ENCODE results near the gene ZXDA.

Gene ZXDA

GRCh38 chrX:57902633-57903032, 7.6 kb downstream of the ZXDA start:
- Histone ChIP-seq H4K20me1 (ENCODE audit: insufficient read depth, low read length) (no peaks in the 10 kb centered on the region), H2AFZ (ENCODE audit: low read depth, low read length) (no peak overlapping the region)

GRCh38 chrX:57901466-57901865, 8.8 kb downstream of the ZXDA start:
- peaks cover 6% of the 10 kb centered on the region for H3K4me1 ChIP-seq (ENCODE audit: insufficient read depth, low read length)
- no peaks in the 10 kb centered on the region for H3K9me3 ChIP-seq (ENCODE audit: insufficient read depth, low read length, severe bottlenecking)
- no peak overlapping the region for H2AFZ ChIP-seq (ENCODE audit: low read depth, low read length)
- no peak overlapping the region for H3K4me3 ChIP-seq (ENCODE audit: low read depth in 1 of 2, low read length in 2 of 2)
- peaks cover 8% of the 10 kb centered on the region; the same call in 1 of the 2 replicates for H3K36me3 ChIP-seq (ENCODE audit: insufficient read depth, low read length)
- H3K79me2 ChIP-seq (ENCODE audit: insufficient read depth, low read length) = peaks cover 8% of the 10 kb centered on the region; the same call in 1 of the 2 replicates
- DNase-seq = no peak
- no peaks in the 10 kb centered on the region for H4K20me1 ChIP-seq (ENCODE audit: insufficient read depth, low read length)
- H3K27ac ChIP-seq (ENCODE audit: low read length) = no peak overlapping the region
- H3K4me2 ChIP-seq (ENCODE audit: insufficient read depth, low read length) = no peak overlapping the region
- no peaks in the 10 kb centered on the region for H3K27me3 ChIP-seq (ENCODE audit: insufficient read depth, low read length, poor library complexity)
- no peak for ATAC-seq (ENCODE audit: insufficient read depth, low read depth)
- no peak for TF ChIP-seq CTCF (IDR thresholded peaks at IDR 0.05; ENCODE audit: borderline replicate concordance, extremely low read depth, low read length, poor library complexity, severe bottlenecking)
- no peak for TF ChIP-seq EZH2 (IDR thresholded peaks at IDR 0.05; ENCODE audit: borderline replicate concordance, low read depth, low read length, severe bottlenecking)
- no peak overlapping the region for H3K9ac ChIP-seq (ENCODE audit: low read depth, low read length)

More at GRCh38 chrX:57902633-57903032, 7.6 kb downstream of the ZXDA start:
- ATAC-seq (ENCODE audit: insufficient read depth, low read depth) = no peak
- TF ChIP-seq CTCF (IDR thresholded peaks at IDR 0.05; ENCODE audit: borderline replicate concordance, extremely low read depth, low read length, poor library complexity, severe bottlenecking) (no peak), EZH2 (IDR thresholded peaks at IDR 0.05; ENCODE audit: borderline replicate concordance, low read depth, low read length, severe bottlenecking) (no peak)
- Histone ChIP-seq H3K36me3 (ENCODE audit: insufficient read depth, low read length) (peaks cover 15% of the 10 kb centered on the region; the same call in 1 of the 2 replicates), H3K27ac (ENCODE audit: low read length) (no peak overlapping the region), H3K9me3 (ENCODE audit: insufficient read depth, low read length, severe bottlenecking) (no peaks in the 10 kb centered on the region), H3K79me2 (ENCODE audit: insufficient read depth, low read length) (peaks cover 15% of the 10 kb centered on the region; the same call in 1 of the 2 replicates), H3K4me1 (ENCODE audit: insufficient read depth, low read length) (peaks cover 17% of the 10 kb centered on the region), H3K4me3 (ENCODE audit: low read depth in 1 of 2, low read length in 2 of 2) (no peak overlapping the region), H3K27me3 (ENCODE audit: insufficient read depth, low read length, poor library complexity) (no peaks in the 10 kb centered on the region), H3K9ac (ENCODE audit: low read depth, low read length) (no peak overlapping the region), H3K4me2 (ENCODE audit: insufficient read depth, low read length) (no peak overlapping the region)
- no peak for DNase-seq

GRCh38 chrX:57900975-57901374, 9.3 kb downstream of the ZXDA start:
- no peak overlapping the region for H3K4me3 ChIP-seq (ENCODE audit: low read depth in 1 of 2, low read length in 2 of 2)
- H3K79me2 ChIP-seq (ENCODE audit: insufficient read depth, low read length) = peaks cover 3% of the 10 kb centered on the region; the same call in 1 of the 2 replicates
- no peak overlapping the region for H3K9ac ChIP-seq (ENCODE audit: low read depth, low read length)
- H3K9me3 ChIP-seq (ENCODE audit: insufficient read depth, low read length, severe bottlenecking) = no peaks in the 10 kb centered on the region
- H3K27me3 ChIP-seq (ENCODE audit: insufficient read depth, low read length, poor library complexity) = no peaks in the 10 kb centered on the region
- H3K4me2 ChIP-seq (ENCODE audit: insufficient read depth, low read length) = no peak overlapping the region
- no peak overlapping the region for H3K27ac ChIP-seq (ENCODE audit: low read length)
- TF ChIP-seq EZH2 (IDR thresholded peaks at IDR 0.05; ENCODE audit: borderline replicate concordance, low read depth, low read length, severe bottlenecking) (no peak), CTCF (IDR thresholded peaks at IDR 0.05; ENCODE audit: borderline replicate concordance, extremely low read depth, low read length, poor library complexity, severe bottlenecking) (no peak)
- DNase-seq (no peak), ATAC-seq (ENCODE audit: insufficient read depth, low read depth) (no peak)
- H3K4me1 ChIP-seq (ENCODE audit: insufficient read depth, low read length) = peaks cover under 1% of the 10 kb centered on the region; the same call in 1 of the 2 replicates
- H4K20me1 ChIP-seq (ENCODE audit: insufficient read depth, low read length) = no peaks in the 10 kb centered on the region
- H3K36me3 ChIP-seq (ENCODE audit: insufficient read depth, low read length) = peaks cover 3% of the 10 kb centered on the region; the same call in 1 of the 2 replicates
- H2AFZ ChIP-seq (ENCODE audit: low read depth, low read length) = no peak overlapping the region
